Measurements from ENCODE around the gene MYEF2. TPM values are rescaled to one million over a fixed set of nuclear protein-coding genes. Genes with fewer than 3 reads are reported as not detected.
A peak's percentile ranks its signal among the peaks of the same experiment; 100 is the strongest.

The MYEF2 gene
- total and polyA plus RNA-seq, 10 of the 15 experiments (the other 5 are each of a cell fraction or from before 2014, with no cell fraction given): 9.2 to 47.0 (median 19.9) TPM

DNA sequence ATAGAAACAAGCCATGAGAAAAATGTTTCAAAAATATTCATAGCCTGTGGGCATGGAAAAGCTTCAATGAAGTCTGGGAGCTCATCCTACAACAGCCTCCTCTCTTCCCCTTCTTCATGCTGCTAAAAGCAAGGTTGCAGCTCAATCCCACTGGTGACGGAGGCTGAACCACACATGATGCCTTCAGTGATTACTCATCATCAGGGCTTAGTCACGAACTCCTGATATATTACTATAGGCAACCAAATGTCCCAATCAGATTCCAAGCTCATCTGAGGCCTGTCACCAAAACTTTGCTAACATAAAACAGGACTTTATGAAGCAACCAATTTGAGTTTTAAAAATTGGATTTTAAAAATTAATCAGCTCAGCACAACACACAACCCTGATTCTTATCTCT, 81.3 kb downstream of the MYEF2 start (continued):
- TF ChIP-seq, protein P1, sequence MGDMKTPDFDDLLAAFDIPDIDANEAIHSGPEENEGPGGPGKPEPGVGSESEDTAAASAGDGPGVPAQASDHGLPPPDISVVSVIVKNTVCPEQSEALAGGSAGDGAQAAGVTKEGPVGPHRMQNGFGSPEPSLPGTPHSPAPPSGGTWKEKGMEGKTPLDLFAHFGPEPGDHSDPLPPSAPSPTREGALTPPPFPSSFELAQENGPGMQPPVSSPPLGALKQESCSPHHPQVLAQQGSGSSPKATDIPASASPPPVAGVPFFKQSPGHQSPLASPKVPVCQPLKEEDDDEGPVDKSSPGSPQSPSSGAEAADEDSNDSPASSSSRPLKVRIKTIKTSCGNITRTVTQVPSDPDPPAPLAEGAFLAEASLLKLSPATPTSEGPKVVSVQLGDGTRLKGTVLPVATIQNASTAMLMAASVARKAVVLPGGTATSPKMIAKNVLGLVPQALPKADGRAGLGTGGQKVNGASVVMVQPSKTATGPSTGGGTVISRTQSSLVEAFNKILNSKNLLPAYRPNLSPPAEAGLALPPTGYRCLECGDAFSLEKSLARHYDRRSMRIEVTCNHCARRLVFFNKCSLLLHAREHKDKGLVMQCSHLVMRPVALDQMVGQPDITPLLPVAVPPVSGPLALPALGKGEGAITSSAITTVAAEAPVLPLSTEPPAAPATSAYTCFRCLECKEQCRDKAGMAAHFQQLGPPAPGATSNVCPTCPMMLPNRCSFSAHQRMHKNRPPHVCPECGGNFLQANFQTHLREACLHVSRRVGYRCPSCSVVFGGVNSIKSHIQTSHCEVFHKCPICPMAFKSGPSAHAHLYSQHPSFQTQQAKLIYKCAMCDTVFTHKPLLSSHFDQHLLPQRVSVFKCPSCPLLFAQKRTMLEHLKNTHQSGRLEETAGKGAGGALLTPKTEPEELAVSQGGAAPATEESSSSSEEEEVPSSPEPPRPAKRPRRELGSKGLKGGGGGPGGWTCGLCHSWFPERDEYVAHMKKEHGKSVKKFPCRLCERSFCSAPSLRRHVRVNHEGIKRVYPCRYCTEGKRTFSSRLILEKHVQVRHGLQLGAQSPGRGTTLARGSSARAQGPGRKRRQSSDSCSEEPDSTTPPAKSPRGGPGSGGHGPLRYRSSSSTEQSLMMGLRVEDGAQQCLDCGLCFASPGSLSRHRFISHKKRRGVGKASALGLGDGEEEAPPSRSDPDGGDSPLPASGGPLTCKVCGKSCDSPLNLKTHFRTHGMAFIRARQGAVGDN (IDR thresholded peaks at IDR 0.05): no peak
- TF ChIP-seq JUND (IDR thresholded peaks at IDR 0.05; ENCODE audit: low read depth, low read length): no peak
- no peak for TF ChIP-seq TCF7 (IDR thresholded peaks at IDR 0.05; ENCODE audit: borderline replicate concordance)
- TF ChIP-seq, protein P2, sequence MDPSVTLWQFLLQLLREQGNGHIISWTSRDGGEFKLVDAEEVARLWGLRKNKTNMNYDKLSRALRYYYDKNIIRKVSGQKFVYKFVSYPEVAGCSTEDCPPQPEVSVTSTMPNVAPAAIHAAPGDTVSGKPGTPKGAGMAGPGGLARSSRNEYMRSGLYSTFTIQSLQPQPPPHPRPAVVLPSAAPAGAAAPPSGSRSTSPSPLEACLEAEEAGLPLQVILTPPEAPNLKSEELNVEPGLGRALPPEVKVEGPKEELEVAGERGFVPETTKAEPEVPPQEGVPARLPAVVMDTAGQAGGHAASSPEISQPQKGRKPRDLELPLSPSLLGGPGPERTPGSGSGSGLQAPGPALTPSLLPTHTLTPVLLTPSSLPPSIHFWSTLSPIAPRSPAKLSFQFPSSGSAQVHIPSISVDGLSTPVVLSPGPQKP (IDR thresholded peaks at IDR 0.05; ENCODE audit: low read depth, low read length): no peak

DNA sequence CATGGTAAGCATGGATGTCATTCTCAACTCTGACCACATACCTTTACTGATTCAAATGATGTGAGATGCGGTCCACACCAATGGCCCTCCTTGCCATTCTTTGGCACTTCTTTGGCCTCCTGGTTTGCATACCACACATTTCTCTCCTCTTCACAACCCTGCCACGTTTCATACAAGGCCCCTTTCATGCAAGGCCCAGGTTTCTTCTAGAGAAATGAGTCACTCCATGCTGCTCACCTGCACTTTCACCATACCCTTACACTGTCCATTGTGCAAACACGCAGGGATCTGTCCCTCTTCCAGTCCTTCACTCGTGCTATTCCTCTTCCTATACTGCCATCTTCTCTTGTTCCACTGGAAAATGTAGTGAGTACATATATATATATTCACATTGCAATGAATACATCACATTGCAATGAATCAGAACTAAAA, 81.7 kb downstream of the MYEF2 start:
- 20% methylated on average over 4 of the region's 4 CpGs for whole genome bisulfite sequencing (ENCODE audit: insufficient coverage, insufficient replicate concordance, low lambda C conversion rate, missing lambda C conversion rate)
- no peak overlapping the region for H3K4me3 ChIP-seq
- H3K27me3 ChIP-seq (replicated peaks in 1 of 2; ENCODE audit: control insufficient read depth in 2 of 2, insufficient read depth in 2 of 2, low read length in 1 of 2): no peaks in the 10 kb centered on the region
- no peak for FAIRE-seq
- no peaks in the 10 kb centered on the region for H3K36me3 ChIP-seq (ENCODE audit: control insufficient read depth in 2 of 2, insufficient read depth in 2 of 2, low read length in 1 of 2)
- ATAC-seq: peak; percentile 76
- H2AFZ ChIP-seq (ENCODE audit: control insufficient read depth, low read depth, low read length): no peak overlapping the region
- no peak overlapping the region for H3K4me2 ChIP-seq (ENCODE audit: control insufficient read depth, insufficient read depth)
- POLR2A ChIA-PET: no interaction called here
- no peak overlapping the region for H3K9ac ChIP-seq (ENCODE audit: control insufficient read depth, insufficient read depth, low read length)
- no peaks in the 10 kb centered on the region for H4K20me1 ChIP-seq (ENCODE audit: control insufficient read depth, insufficient read depth)
- SMC1A ChIA-PET (ENCODE audit: uncharacterized antibody, unreplicated experiment): no interaction called here
- H3K9me3 ChIP-seq (replicated peaks; ENCODE audit: control insufficient read depth, insufficient read depth, low read length): no peaks in the 10 kb centered on the region; the same call in 2 of the 3 replicates
- no peak overlapping the region for H3K27ac ChIP-seq (ENCODE audit: control insufficient read depth, insufficient read depth)
- RAD21 ChIA-PET (ENCODE audit: unreplicated experiment): interaction anchor here (0.6 to 1.0 kb wide), 2 partner anchors 97 to 1794 kb away, joined by 3 read pairs; no protein-coding TSS in a partner anchor
- H3K4me1 ChIP-seq (ENCODE audit: control insufficient read depth, insufficient read depth, low read length): no peaks in the 10 kb centered on the region
- CTCF ChIA-PET: interaction anchor here (1.1 kb wide), 1 partner anchor 11 kb away, joined by 3 read pairs; no protein-coding TSS in a partner anchor
- in situ Hi-C loops (cut with MboI): no loop called here
- no peak for DNase-seq (ENCODE audit: low read depth, low spot score)
- BruUV-seq (replicated peaks): no TSS peak
- intact Hi-C loops (cut with micrococcal nuclease; ENCODE audit: unreplicated experiment): no loop called here
- no peaks in the 10 kb centered on the region for H3K79me2 ChIP-seq (ENCODE audit: control insufficient read depth, insufficient read depth, low read length)
- TF ChIP-seq, protein P3, sequence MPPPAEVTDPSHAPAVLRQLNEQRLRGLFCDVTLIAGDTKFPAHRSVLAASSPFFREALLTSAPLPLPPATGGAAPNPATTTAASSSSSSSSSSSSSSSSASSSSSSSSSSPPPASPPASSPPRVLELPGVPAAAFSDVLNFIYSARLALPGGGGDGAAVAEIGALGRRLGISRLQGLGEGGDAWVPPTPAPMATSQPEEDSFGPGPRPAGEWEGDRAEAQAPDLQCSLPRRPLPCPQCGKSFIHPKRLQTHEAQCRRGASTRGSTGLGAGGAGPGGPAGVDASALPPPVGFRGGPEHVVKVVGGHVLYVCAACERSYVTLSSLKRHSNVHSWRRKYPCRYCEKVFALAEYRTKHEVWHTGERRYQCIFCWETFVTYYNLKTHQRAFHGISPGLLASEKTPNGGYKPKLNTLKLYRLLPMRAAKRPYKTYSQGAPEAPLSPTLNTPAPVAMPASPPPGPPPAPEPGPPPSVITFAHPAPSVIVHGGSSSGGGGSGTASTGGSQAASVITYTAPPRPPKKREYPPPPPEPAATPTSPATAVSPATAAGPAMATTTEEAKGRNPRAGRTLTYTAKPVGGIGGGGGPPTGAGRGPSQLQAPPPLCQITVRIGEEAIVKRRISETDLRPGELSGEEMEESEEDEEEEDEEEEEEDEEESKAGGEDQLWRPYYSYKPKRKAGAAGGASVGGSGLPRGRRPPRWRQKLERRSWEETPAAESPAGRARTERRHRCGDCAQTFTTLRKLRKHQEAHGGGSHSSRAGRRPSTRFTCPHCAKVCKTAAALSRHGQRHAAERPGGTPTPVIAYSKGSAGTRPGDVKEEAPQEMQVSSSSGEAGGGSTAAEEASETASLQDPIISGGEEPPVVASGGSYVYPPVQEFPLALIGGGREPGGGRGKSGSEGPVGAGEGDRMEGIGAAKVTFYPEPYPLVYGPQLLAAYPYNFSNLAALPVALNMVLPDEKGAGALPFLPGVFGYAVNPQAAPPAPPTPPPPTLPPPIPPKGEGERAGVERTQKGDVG (CRISPR knock-in tag; IDR thresholded peaks at IDR 0.05): no peak
- no peak for TF ChIP-seq RUNX3 (IDR thresholded peaks at IDR 0.05; ENCODE audit: low read length)
- peak in 1 of 2 experiments; percentile 36; a peak in 1 of 4 replicates for TF ChIP-seq BHLHE40 (IDR thresholded peaks at IDR 0.05; ENCODE audit: borderline replicate concordance in 1 of 2, low read depth in 2 of 2, low read length in 1 of 2)
- TF ChIP-seq, protein P4, sequence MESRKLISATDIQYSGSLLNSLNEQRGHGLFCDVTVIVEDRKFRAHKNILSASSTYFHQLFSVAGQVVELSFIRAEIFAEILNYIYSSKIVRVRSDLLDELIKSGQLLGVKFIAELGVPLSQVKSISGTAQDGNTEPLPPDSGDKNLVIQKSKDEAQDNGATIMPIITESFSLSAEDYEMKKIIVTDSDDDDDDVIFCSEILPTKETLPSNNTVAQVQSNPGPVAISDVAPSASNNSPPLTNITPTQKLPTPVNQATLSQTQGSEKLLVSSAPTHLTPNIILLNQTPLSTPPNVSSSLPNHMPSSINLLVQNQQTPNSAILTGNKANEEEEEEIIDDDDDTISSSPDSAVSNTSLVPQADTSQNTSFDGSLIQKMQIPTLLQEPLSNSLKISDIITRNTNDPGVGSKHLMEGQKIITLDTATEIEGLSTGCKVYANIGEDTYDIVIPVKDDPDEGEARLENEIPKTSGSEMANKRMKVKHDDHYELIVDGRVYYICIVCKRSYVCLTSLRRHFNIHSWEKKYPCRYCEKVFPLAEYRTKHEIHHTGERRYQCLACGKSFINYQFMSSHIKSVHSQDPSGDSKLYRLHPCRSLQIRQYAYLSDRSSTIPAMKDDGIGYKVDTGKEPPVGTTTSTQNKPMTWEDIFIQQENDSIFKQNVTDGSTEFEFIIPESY (IDR thresholded peaks at IDR 0.05): no peak
- TF ChIP-seq, protein P5, sequence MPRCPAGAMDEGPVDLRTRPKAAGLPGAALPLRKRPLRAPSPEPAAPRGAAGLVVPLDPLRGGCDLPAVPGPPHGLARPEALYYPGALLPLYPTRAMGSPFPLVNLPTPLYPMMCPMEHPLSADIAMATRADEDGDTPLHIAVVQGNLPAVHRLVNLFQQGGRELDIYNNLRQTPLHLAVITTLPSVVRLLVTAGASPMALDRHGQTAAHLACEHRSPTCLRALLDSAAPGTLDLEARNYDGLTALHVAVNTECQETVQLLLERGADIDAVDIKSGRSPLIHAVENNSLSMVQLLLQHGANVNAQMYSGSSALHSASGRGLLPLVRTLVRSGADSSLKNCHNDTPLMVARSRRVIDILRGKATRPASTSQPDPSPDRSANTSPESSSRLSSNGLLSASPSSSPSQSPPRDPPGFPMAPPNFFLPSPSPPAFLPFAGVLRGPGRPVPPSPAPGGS (IDR thresholded peaks at IDR 0.05; ENCODE audit: borderline replicate concordance, insufficient read depth, low read depth, low read length, poor library complexity, severe bottlenecking): no peak
